ENCODE results near the gene LMOD1. TPM values are rescaled to one million over a fixed set of nuclear protein-coding genes. Genes with fewer than 3 reads are reported as not detected.

The LMOD1 gene
- total RNA-seq, 6 experiments from 2014 or later = 19.0 to 37.4 (median 36.5) TPM

- Mint-ChIP-seq H3K27ac (no peak overlapping the region), H3K27me3 (ENCODE audit: insufficient read depth) (peaks cover 6% of the 10 kb centered on the region), H3K9me3 (no peaks in the 10 kb centered on the region), H3K4me3 (no peak overlapping the region), H3K4me1 (ENCODE audit: low read depth) (peaks cover 48% of the 10 kb centered on the region), H3K36me3 (ENCODE audit: low read depth) (no peaks in the 10 kb centered on the region)
- no peak for TF ChIP-seq CTCF (IDR thresholded peaks at IDR 0.05)
- DNase-seq = no peak
Measured at GRCh38 chr1:201890223-201890622, 56.1 kb downstream of the LMOD1 start.

- no peaks in the 10 kb centered on the region for H3K9me3 Mint-ChIP-seq
- H3K4me3 Mint-ChIP-seq = peak overlapping the region; percentile 85
- DNase-seq = no peak
- no peaks in the 10 kb centered on the region for H3K36me3 Mint-ChIP-seq (ENCODE audit: low read depth)
- no peak for TF ChIP-seq CTCF (IDR thresholded peaks at IDR 0.05)
- peaks cover 3% of the 10 kb centered on the region for H3K27me3 Mint-ChIP-seq (ENCODE audit: insufficient read depth)
- H3K4me1 Mint-ChIP-seq (ENCODE audit: low read depth) = peaks cover 55% of the 10 kb centered on the region
- no peak overlapping the region for H3K27ac Mint-ChIP-seq
Measured at GRCh38 chr1:201889090-201889968, 57.0 kb downstream of the LMOD1 start.

GRCh38 chr1:201888282-201889089, 57.9 kb downstream of the LMOD1 start, which contains the start of gene SHISA4:
SHISA4 (plus strand) TSS chr1:201888898; CDS start chr1:201888995, 97 bp downstream.
- TF ChIP-seq CTCF (IDR thresholded peaks at IDR 0.05) = no peak
- peak; percentile 70 for DNase-seq
- Mint-ChIP-seq H3K27ac (peak within 1 kb of the TSS; percentile 43), H3K9me3 (no peaks in the 10 kb centered on the region), H3K4me1 (ENCODE audit: low read depth) (peaks cover 55% of the 10 kb centered on the region), H3K36me3 (ENCODE audit: low read depth) (no peaks in the 10 kb centered on the region), H3K4me3 (peak within 1 kb of the TSS; percentile 85), H3K27me3 (ENCODE audit: insufficient read depth) (peaks cover 2% of the 10 kb centered on the region)

- Mint-ChIP-seq H3K27ac (no peak overlapping the region), H3K9me3 (no peaks in the 10 kb centered on the region), H3K27me3 (ENCODE audit: insufficient read depth) (no peaks in the 10 kb centered on the region; the same call in 1 of the 2 replicates), H3K4me1 (ENCODE audit: low read depth) (peaks cover 61% of the 10 kb centered on the region), H3K36me3 (ENCODE audit: low read depth) (no peaks in the 10 kb centered on the region), H3K4me3 (no peak overlapping the region; the same call in 1 of the 2 replicates)
- no peak for DNase-seq
- TF ChIP-seq CTCF (IDR thresholded peaks at IDR 0.05) = no peak
Measured at GRCh38 chr1:201887116-201887866, 59.1 kb downstream of the LMOD1 start.
